Neural cell (in vitro differentiated cells): ENCODE results near the gene GRM3.

ENCODE experiments used
- CTCF ChIP-seq: fragments of 450-650 bp; IDR thresholded peaks from 2 replicates; pipeline ENCODE4 v1.5.1; 2014; ENCODE audit warnings: antibody characterized with exemption, mild to moderate bottlenecking, moderate library complexity; ENCODE audit not compliant: poor library complexity, severe bottlenecking
- EZH2 ChIP-seq: fragments of 200-600, 300-800 bp; shearing (Covaris generic), sonication (generic); IDR thresholded peaks from 2 replicates; pipeline ENCODE4 v1.6.1; 2014; ENCODE audit warnings: antibody characterized with exemption, low read length, borderline replicate concordance, mild to moderate bottlenecking; ENCODE audit not compliant: insufficient read depth, poor library complexity, severe bottlenecking
- MXI1 ChIP-seq: fragments of 450-650 bp; conservative IDR thresholded peaks from 2 replicates; pipeline ENCODE4 v1.6.1; 2014; ENCODE audit warnings: antibody characterized with exemption, mild to moderate bottlenecking; ENCODE audit not compliant: poor library complexity, severe bottlenecking
- POLR2AphosphoS5 ChIP-seq: IDR thresholded peaks from 2 replicates; pipeline ENCODE4 v1.6.1; 2012
- REST ChIP-seq: IDR thresholded peaks from 2 replicates; pipeline ENCODE4 v1.6.1; 2012; ENCODE audit warnings: borderline replicate concordance
- TAF1 ChIP-seq: IDR thresholded peaks from 2 replicates; pipeline ENCODE4 v1.6.1; 2012; ENCODE audit warnings: low read depth

DNA sequence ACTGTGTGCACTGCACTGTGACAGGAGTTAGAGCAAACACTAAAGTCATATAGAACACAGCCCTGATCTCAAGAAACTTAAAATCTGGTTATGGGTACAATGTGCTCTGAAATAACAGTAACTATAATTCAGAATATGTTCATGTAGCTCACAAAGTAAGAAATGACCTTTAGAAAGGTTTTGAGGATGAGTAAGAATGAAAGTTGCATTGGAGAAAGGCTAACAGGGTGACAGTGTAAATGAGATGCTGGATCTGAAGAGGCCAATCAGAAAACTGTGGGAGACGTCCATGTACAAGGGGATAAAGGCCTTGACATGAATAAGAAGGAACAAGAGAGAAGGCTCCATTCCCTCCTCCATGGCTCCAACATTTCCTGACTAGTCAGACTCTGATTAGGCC, 124.7 kb downstream of the GRM3 start:
- TF ChIP-seq CTCF (no peak), REST (no peak), TAF1 (no peak), EZH2 (no peak), MXI1 (no peak), POLR2AphosphoS5 (no peak)
